ENCODE results near the gene DOK6.

Gene DOK6

GRCh38 chr18:69758458-69758857, 357.8 kb downstream of the DOK6 start:
- no peak for DNase-seq

- DNase-seq = no peak
These were observed 358.4 kb downstream of the DOK6 start for GRCh38 chr18:69759046-69759445.

DNA sequence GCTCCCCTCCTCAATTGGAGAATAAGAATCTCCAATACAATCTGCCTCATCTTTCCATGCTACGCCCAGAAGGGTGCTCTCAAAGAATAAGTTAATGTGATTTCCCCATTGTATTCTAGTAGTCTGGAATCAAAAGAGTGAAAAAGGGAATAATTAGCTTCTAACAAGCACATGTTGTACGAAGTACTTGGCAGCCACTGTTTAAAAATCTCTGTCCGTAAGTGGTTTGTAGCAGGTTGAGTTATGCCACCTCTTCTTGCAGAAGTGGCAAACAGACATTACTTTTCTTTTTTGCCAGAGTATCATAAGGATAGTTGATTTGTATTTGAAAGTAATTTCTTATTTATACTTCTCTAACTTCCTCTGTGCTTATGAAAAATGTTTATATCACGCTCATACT, 362.3 kb downstream of the DOK6 start:
- DNase-seq = no peak

DNA sequence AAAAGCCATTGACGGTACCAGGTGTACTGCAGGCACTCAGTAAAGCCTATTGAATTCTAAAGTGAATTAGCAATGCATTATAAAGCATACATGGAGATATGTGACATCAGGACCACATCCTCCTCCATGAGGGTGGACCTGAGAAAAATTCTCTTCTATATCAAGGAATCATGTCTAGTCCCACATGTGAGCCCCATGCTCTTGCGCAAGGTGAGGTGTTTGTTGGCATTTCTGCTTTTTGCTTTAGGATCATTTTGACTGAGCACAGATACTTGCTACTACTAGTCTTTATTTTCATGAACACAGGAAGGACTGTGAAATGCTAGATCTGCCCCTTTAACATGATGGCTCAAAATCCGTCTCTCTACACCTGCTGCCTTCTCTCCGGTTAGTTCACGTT, 363.1 kb downstream of the DOK6 start:
- no peak for DNase-seq

GRCh38 chr18:69770238-69770637, 369.6 kb downstream of the DOK6 start:
- DNase-seq = no peak

DNA sequence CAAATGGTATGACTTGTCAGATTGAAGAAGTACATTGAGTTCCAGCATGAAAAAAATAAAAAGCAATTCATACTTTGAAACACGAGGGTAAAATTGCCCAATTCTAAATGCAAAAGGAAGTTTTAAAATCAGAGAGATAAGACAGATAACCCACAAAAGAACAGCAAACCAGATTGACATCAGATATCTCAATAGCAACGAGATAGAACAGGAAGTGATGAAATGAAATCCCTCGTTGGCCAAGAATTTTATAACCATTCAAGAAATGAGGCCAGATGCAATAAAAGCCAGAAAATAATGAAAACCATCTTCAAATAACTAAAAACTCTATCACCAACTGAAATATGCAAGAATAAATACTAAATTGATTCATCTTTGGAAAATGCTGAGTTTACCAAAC, 374.1 kb downstream of the DOK6 start:
- DNase-seq = no peak

GRCh38 chr18:69777248-69777647, 376.6 kb downstream of the DOK6 start:
- no peak for DNase-seq

- no peak for DNase-seq
These were observed 378.0 kb downstream of the DOK6 start for GRCh38 chr18:69778680-69779079.

DNA sequence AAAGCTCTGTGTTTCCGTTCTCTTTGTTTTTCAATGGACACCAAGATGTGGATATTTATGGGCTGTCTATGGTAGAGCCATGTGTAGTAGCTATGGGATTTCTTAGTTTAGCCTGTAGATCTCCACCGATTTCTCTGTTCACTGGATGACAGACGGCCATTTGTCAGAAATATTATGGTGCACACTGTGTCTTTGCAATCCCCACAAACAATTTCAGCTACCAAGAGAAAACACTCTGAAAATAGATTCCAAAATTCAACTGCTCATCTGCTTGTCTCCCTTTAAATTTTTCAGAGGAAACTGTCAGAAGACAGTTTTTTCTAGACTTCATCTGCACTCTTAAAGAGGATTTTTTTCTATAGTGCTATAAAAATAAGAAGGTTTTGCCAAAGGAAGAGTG, 380.2 kb downstream of the DOK6 start:
- no peak for DNase-seq

DNA sequence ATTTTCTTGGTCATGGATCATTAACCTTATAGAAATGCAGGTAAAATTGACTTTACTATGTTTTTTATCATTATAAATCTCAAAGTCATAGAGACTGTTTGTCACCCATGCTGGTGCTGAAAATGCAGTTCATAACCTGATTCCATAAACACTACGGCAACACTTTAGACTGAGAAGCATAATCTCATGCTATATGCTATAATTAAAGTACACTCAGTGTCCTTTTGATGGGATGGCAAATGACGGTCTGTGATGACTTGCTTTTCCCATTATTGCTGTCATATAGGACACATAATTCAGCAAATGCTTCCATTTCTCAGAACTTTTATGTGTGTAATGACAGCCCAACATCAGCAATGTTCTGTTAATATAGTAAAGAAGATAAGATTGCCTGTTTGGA, 384.1 kb downstream of the DOK6 start:
- DNase-seq = no peak

DNA sequence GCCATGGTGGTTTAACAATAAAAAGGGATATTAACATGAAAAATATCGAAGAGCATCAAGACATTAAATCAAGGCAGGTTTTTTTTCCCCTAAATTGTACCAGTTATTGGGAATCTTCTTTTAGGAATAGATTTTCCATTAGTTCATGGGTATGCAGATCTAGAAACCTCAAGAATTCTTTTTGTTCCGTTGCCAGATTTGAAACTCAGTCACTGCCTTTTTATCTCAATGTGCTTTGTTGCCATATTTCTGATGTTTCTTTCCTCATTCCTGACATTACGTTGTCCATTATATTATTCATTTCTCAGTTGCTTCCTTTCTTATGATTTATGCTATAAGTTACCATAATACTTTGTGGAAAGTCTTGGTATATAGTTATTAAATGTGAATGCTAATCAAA, 384.8 kb downstream of the DOK6 start:
- DNase-seq = no peak

GRCh38 chr18:69786427-69786826, 385.7 kb downstream of the DOK6 start:
- DNase-seq = no peak

GRCh38 chr18:69787825-69788547, 387.3 kb downstream of the DOK6 start:
- DNase-seq = no peak

DNA sequence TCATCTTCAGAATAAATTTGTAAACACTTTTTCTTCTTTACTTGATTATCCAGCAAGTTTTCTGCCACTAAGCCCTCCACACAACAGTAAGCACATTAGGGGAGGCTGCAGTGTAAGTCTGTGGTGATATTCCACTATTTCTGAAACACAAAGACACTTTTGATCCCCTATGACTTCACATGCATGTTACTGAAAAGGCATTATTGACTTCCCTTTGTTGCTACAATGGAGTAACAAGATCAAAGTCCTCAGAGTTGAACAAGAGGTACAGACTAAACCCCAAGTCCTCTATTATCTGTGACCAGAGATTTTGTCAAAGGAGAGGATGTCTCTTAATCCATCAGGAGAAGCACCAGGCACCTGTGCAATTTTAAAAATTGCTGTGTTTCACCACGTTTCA, 389.1 kb downstream of the DOK6 start:
- DNase-seq = no peak

- no peak for DNase-seq
These were observed 390.0 kb downstream of the DOK6 start for GRCh38 chr18:69790649-69791048.

- no peak for DNase-seq
These were observed 395.1 kb downstream of the DOK6 start for GRCh38 chr18:69795791-69796190.

DNA sequence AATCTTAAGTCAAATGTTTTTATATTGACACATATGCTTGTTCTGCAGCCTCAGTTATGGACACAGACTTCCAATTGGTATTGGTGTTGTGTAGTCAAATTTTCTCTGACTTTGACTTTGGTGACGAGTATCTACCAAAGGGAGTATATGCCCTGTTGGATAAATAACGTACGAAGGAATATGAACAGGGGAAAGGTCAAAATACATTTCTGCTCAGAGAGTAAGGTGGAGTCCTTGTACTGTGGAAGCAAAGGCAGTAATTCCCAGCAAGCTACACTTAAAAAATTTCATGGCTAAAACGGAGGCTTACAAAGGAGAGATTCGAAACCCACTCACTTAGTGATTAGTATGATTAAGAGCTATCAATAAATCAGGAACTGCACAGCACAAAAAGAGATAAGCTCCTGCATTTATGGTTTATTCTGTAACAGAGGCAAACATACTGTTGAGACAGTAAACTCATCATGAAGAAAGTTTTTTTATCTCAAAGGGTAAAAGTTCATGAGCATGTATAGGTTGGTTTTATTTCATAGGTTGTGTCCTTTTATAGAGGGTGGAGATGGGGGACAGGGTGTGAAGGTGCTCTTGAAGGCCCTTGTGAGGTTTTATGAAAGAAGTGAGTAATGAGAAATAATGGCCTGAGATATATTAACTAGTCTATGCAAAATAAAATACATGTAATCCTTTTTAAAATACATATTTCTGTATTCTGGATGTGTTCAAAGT, 404.3 kb downstream of the DOK6 start:
- no peak for DNase-seq

GRCh38 chr18:69808399-69808798, 407.7 kb downstream of the DOK6 start:
- DNase-seq = no peak

GRCh38 chr18:69813559-69813958, 412.9 kb downstream of the DOK6 start:
- DNase-seq = no peak

GRCh38 chr18:69814861-69815385, 414.2 kb downstream of the DOK6 start:
- no peak for DNase-seq

GRCh38 chr18:69817335-69817940, 416.8 kb downstream of the DOK6 start:
- DNase-seq = no peak

GRCh38 chr18:69819460-69819859, 418.8 kb downstream of the DOK6 start:
- no peak for DNase-seq

GRCh38 chr18:69820538-69820937, 419.9 kb downstream of the DOK6 start:
- DNase-seq = no peak

DNA sequence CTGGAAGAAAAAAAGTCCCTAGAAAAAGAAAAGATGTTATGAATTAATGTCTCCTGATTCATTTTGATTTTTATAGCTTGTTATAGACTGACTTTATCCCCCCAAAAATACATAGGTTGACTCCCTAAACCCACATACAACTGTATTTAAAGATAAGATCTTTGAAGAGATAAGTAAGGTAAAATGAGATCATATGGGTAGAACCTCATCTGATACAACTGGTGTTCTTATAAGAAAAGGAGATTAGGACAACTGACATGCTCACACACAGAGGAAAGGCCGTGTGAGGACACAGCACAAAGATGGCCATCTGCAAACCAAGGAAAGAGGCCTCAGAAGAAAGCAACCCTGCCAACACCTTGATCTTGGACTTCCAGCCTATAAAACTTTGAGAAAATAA, 429.5 kb downstream of the DOK6 start:
- DNase-seq = no peak

Data from activated naive CD4-positive, alpha-beta T cell treated with anti-CD3 and anti-CD28 coated beads, Interleukin-2, amount 50 U/mL, for 16 hours (primary cell).